GM18511 (cell line): ENCODE data around the gene ABCC9.
"Not testable (repeated sequence)": the region's sequence is repeated elsewhere in the genome, so short reads cannot be mapped to it uniquely, and the experiment has no call there.

Experiments used
- ATAC-seq: cut with Tn5 transposase; IDR thresholded peaks from one replicate; pipeline ENCODE4 v1.9.1; 2021; ENCODE audit warnings: mild to moderate bottlenecking, moderate library complexity; ENCODE audit not compliant: unreplicated experiment

The ABCC9 gene

GRCh38 chr12:21819236-21819635 lies 122.0 kb downstream of the ABCC9 start:
- ATAC-seq: no peak

GRCh38 chr12:21818627-21819026 lies 122.6 kb downstream of the ABCC9 start:
- ATAC-seq: no peak

GRCh38 chr12:21815306-21816062 lies 125.7 kb downstream of the ABCC9 start:
- ATAC-seq: no peak

- no peak for ATAC-seq
Observed at GRCh38 chr12:21814814-21815213, 126.4 kb downstream of the ABCC9 start.

GRCh38 chr12:21814327-21814726 lies 126.9 kb downstream of the ABCC9 start:
- ATAC-seq: no peak

GRCh38 chr12:21813751-21814150 lies 127.5 kb downstream of the ABCC9 start:
- no peak for ATAC-seq

GRCh38 chr12:21813125-21813524 lies 128.1 kb downstream of the ABCC9 start:
- no peak for ATAC-seq

- ATAC-seq: not testable (repeated sequence)
Observed at GRCh38 chr12:21812340-21812739, 128.9 kb downstream of the ABCC9 start.

GRCh38 chr12:21809100-21809499 lies 132.1 kb downstream of the ABCC9 start:
- ATAC-seq: no peak

GRCh38 chr12:21806255-21806654 lies 135.0 kb downstream of the ABCC9 start:
- ATAC-seq: no peak

- ATAC-seq: no peak
Observed at GRCh38 chr12:21801522-21802288, 139.5 kb downstream of the ABCC9 start.

- no peak for ATAC-seq
Observed at GRCh38 chr12:21800011-21800410, 141.2 kb downstream of the ABCC9 start.

GRCh38 chr12:21797539-21797938 lies 143.7 kb downstream of the ABCC9 start:
- no peak for ATAC-seq

- ATAC-seq: no peak
Observed at GRCh38 chr12:21795648-21796328, 145.4 kb downstream of the ABCC9 start.

GRCh38 chr12:21794807-21795595 lies 146.2 kb downstream of the ABCC9 start:
- not testable (repeated sequence) for ATAC-seq

- ATAC-seq: not testable (repeated sequence)
Observed at GRCh38 chr12:21789687-21790086, 151.5 kb downstream of the ABCC9 start.

- no peak for ATAC-seq
Observed at GRCh38 chr12:21788089-21788983, 152.9 kb downstream of the ABCC9 start.

GRCh38 chr12:21786041-21786531 lies 155.1 kb downstream of the ABCC9 start:
- no peak for ATAC-seq

- not testable (repeated sequence) for ATAC-seq
Observed at GRCh38 chr12:21782723-21783122, 158.5 kb downstream of the ABCC9 start.

- ATAC-seq: no peak
Observed at GRCh38 chr12:21780786-21781185, 160.4 kb downstream of the ABCC9 start.
